Neural cell (in vitro differentiated cells): ENCODE results near the gene KBTBD13. TPM values are rescaled to one million over a fixed set of nuclear protein-coding genes. Genes with fewer than 3 reads are reported as not detected.

Experiments used
- H2AFZ ChIP-seq: fragments of 200-600, 300-800 bp; sonication (generic), shearing (Covaris generic); 2 replicates; pipeline ENCODE4 v1.6.0; 2014; ENCODE audit warnings: low read depth, mild to moderate bottlenecking, antibody characterized with exemption, low read length, moderate library complexity
- H3F3A ChIP-seq: fragments of 200-600 bp; shearing (Covaris generic); 2 replicates; pipeline ENCODE4 v1.6.1; 2016; ENCODE audit warnings: mild to moderate bottlenecking, moderate library complexity, mixed read lengths, antibody characterized with exemption, low read length; ENCODE audit not compliant: insufficient read depth, poor library complexity, severe bottlenecking
- H3K27ac ChIP-seq: fragments of 200-600, 300-800 bp; sonication (generic), shearing (Covaris generic); 2 replicates; pipeline ENCODE4 v1.5.1; 2014; ENCODE audit warnings: mild to moderate bottlenecking, low read length, moderate library complexity
- H3K27me3 ChIP-seq: fragments of 300-800, 200-600 bp; sonication (generic), shearing (Covaris generic); 2 replicates; pipeline ENCODE4 v1.6.0; 2014; ENCODE audit warnings: mild to moderate bottlenecking, low read depth, low read length, moderate library complexity; ENCODE audit not compliant: insufficient read depth
- H3K36me3 ChIP-seq: fragments of 300-800, 200-600 bp; sonication (generic), shearing (Covaris generic); 2 replicates; pipeline ENCODE4 v1.5.1; 2014; ENCODE audit warnings: mild to moderate bottlenecking, antibody characterized with exemption, low read length, moderate library complexity; ENCODE audit not compliant: insufficient read depth
- H3K4me2 ChIP-seq: fragments of 300-800, 200-600 bp; sonication (generic), shearing (Covaris generic); 2 replicates; pipeline ENCODE4 v1.6.0; 2014; ENCODE audit warnings: mild to moderate bottlenecking, low read length
- H3K4me3 ChIP-seq: fragments of 300-800, 200-600 bp; sonication (generic), shearing (Covaris generic); 2 replicates; pipeline ENCODE4 v1.5.1; 2014; ENCODE audit warnings: mild to moderate bottlenecking, low read length, moderate library complexity
- H3K79me2 ChIP-seq: fragments of 200-600 bp; shearing (Covaris generic); replicated peaks from 2 replicates; pipeline ENCODE4 v1.6.0; 2014; ENCODE audit warnings: mild to moderate bottlenecking, low read length, moderate library complexity; ENCODE audit not compliant: insufficient read depth
- H3K9ac ChIP-seq: fragments of 300-800, 200-600 bp; sonication (generic), shearing (Covaris generic); 2 replicates; pipeline ENCODE4 v1.6.1; 2016; ENCODE audit warnings: mild to moderate bottlenecking, low read length, mixed read lengths
- H3K9me2 ChIP-seq: fragments of 200-600 bp; shearing (Covaris generic); 2 replicates; pipeline ENCODE4 v1.6.1; 2016; ENCODE audit warnings: mild to moderate bottlenecking, low read length, mixed read lengths; ENCODE audit not compliant: insufficient read depth
- H3K9me3 ChIP-seq: fragments of 200-600, 300-800 bp; sonication (generic), shearing (Covaris generic); 2 replicates; pipeline ENCODE4 v1.6.1; 2016; ENCODE audit warnings: mild to moderate bottlenecking, mixed run types, low read length, moderate library complexity, mixed read lengths
- H4K20me1 ChIP-seq: fragments of 200-600 bp; shearing (Covaris generic); 2 replicates; pipeline ENCODE4 v1.6.1; 2016; ENCODE audit warnings: mild to moderate bottlenecking, mixed run types; ENCODE audit not compliant: insufficient read depth
- CTCF ChIP-seq: fragments of 450-650 bp; IDR thresholded peaks from 2 replicates; pipeline ENCODE4 v1.5.1; 2014; ENCODE audit warnings: antibody characterized with exemption, mild to moderate bottlenecking, moderate library complexity; ENCODE audit not compliant: poor library complexity, severe bottlenecking
- EP300 ChIP-seq: fragments of 450-650 bp; conservative IDR thresholded peaks from 2 replicates; pipeline ENCODE4 v1.6.1; 2014; ENCODE audit warnings: antibody characterized with exemption, mild to moderate bottlenecking, moderate library complexity; ENCODE audit not compliant: poor library complexity, severe bottlenecking
- EZH2 ChIP-seq: fragments of 200-600, 300-800 bp; shearing (Covaris generic), sonication (generic); IDR thresholded peaks from 2 replicates; pipeline ENCODE4 v1.6.1; 2014; ENCODE audit warnings: antibody characterized with exemption, low read length, borderline replicate concordance, mild to moderate bottlenecking; ENCODE audit not compliant: insufficient read depth, poor library complexity, severe bottlenecking
- MXI1 ChIP-seq: fragments of 450-650 bp; conservative IDR thresholded peaks from 2 replicates; pipeline ENCODE4 v1.6.1; 2014; ENCODE audit warnings: antibody characterized with exemption, mild to moderate bottlenecking; ENCODE audit not compliant: poor library complexity, severe bottlenecking
- POLR2AphosphoS5 ChIP-seq: IDR thresholded peaks from 2 replicates; pipeline ENCODE4 v1.6.1; 2012
- RAD21 ChIP-seq: fragments of 450-650 bp; conservative IDR thresholded peaks from 2 replicates; pipeline ENCODE4 v1.6.1; 2014; ENCODE audit warnings: antibody characterized with exemption, mild to moderate bottlenecking, moderate library complexity
- REST ChIP-seq: IDR thresholded peaks from 2 replicates; pipeline ENCODE4 v1.6.1; 2012; ENCODE audit warnings: borderline replicate concordance
- SMC3 ChIP-seq: fragments of 450-650 bp; conservative IDR thresholded peaks from 2 replicates; pipeline ENCODE4 v1.6.1; 2014; ENCODE audit warnings: antibody characterized with exemption, mild to moderate bottlenecking, moderate library complexity; ENCODE audit not compliant: poor library complexity
- TAF1 ChIP-seq: IDR thresholded peaks from 2 replicates; pipeline ENCODE4 v1.6.1; 2012; ENCODE audit warnings: low read depth
- polyA minus RNA-seq: library from RNA; depleted of rRNA, polyadenylated mRNA; stranded (reverse); fragments of >200 nt; gene quantifications from 2 replicates; pipeline ENCODE4 v1.2.3, GENCODE V29; 2014
- polyA plus RNA-seq: library from polyadenylated mRNA; depleted of rRNA; stranded (reverse); fragments of >200 nt; gene quantifications from 2 replicates; pipeline ENCODE4 v1.2.3, GENCODE V29; 2014

KBTBD13 gene
- not detected in 2 replicates for polyA plus RNA-seq
- not detected in 2 replicates for polyA minus RNA-seq

GRCh38 chr15:65076486-65077290, at the start of gene KBTBD13:
Gene KBTBD13 (plus strand): TSS chr15:65076746. CDS start chr15:65076816, 70 bp downstream.
- Histone ChIP-seq H3K9ac (no peak within 1 kb of the TSS), H3K4me3 (no peak within 1 kb of the TSS), H3K9me2 (no peaks in the 10 kb centered on the region), H3K4me2 (no peak within 1 kb of the TSS), H3K27me3 (peaks cover 4% of the 10 kb centered on the region), H3K36me3 (no peaks in the 10 kb centered on the region), H3F3A (no peaks in the 10 kb centered on the region), H4K20me1 (no peaks in the 10 kb centered on the region), H3K79me2 (no peaks in the 10 kb centered on the region), H2AFZ (no peak within 1 kb of the TSS), H3K9me3 (no peaks in the 10 kb centered on the region), H3K27ac (no peak within 1 kb of the TSS)
- TF ChIP-seq EZH2 (no peak), POLR2AphosphoS5 (no peak), SMC3 (no peak), EP300 (no peak), CTCF (no peak), MXI1 (no peak), REST (no peak), RAD21 (no peak), TAF1 (no peak)

GRCh38 chr15:65026756-65027155, 49.8 kb upstream of the KBTBD13 start:
- no peaks in the 10 kb centered on the region for H3K36me3 ChIP-seq
- no peak overlapping the region for H3K4me2 ChIP-seq
- no peak overlapping the region for H3K27ac ChIP-seq
- no peak for TF ChIP-seq CTCF
- no peaks in the 10 kb centered on the region for H4K20me1 ChIP-seq
- no peaks in the 10 kb centered on the region for H3K9me3 ChIP-seq
- no peaks in the 10 kb centered on the region for H3F3A ChIP-seq
- H2AFZ ChIP-seq, result no peak overlapping the region
- H3K9me2 ChIP-seq, result no peaks in the 10 kb centered on the region
- peaks cover 3% of the 10 kb centered on the region for H3K79me2 ChIP-seq
- no peaks in the 10 kb centered on the region for H3K27me3 ChIP-seq
- H3K4me3 ChIP-seq, result no peak overlapping the region
- H3K9ac ChIP-seq, result no peak overlapping the region
